ENCODE data around the gene SPTBN5. TPM values are rescaled to one million over a fixed set of nuclear protein-coding genes. Genes with fewer than 3 reads are reported as not detected.

SPTBN5 gene
- total RNA-seq, 1 donor from 2014 or later: 4.2 TPM

- no peak overlapping the region for H3K4me3 Mint-ChIP-seq
- H3K27me3 Mint-ChIP-seq: no peaks in the 10 kb centered on the region
- TF ChIP-seq, protein P1, sequence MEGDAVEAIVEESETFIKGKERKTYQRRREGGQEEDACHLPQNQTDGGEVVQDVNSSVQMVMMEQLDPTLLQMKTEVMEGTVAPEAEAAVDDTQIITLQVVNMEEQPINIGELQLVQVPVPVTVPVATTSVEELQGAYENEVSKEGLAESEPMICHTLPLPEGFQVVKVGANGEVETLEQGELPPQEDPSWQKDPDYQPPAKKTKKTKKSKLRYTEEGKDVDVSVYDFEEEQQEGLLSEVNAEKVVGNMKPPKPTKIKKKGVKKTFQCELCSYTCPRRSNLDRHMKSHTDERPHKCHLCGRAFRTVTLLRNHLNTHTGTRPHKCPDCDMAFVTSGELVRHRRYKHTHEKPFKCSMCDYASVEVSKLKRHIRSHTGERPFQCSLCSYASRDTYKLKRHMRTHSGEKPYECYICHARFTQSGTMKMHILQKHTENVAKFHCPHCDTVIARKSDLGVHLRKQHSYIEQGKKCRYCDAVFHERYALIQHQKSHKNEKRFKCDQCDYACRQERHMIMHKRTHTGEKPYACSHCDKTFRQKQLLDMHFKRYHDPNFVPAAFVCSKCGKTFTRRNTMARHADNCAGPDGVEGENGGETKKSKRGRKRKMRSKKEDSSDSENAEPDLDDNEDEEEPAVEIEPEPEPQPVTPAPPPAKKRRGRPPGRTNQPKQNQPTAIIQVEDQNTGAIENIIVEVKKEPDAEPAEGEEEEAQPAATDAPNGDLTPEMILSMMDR (conservative IDR thresholded peaks at IDR 0.05): no peak
- no peaks in the 10 kb centered on the region for H3K9me3 Mint-ChIP-seq
- H3K27ac Mint-ChIP-seq: no peak overlapping the region
- H3K36me3 Mint-ChIP-seq: peaks cover 5% of the 10 kb centered on the region
- no peaks in the 10 kb centered on the region for H3K4me1 Mint-ChIP-seq (ENCODE audit: unreplicated experiment)
- no peak for DNase-seq (ENCODE audit: extremely low spot score, unreplicated experiment)
Measured at GRCh38 chr15:41849204-41849603, 44.6 kb downstream of the SPTBN5 start.

- H3K27ac Mint-ChIP-seq: no peak overlapping the region
- TF ChIP-seq, protein P1 (conservative IDR thresholded peaks at IDR 0.05): no peak
- no peaks in the 10 kb centered on the region for H3K9me3 Mint-ChIP-seq
- DNase-seq (ENCODE audit: extremely low spot score, unreplicated experiment): no peak
- H3K4me1 Mint-ChIP-seq (ENCODE audit: unreplicated experiment): no peaks in the 10 kb centered on the region
- peaks cover 5% of the 10 kb centered on the region for H3K36me3 Mint-ChIP-seq
- H3K27me3 Mint-ChIP-seq: no peaks in the 10 kb centered on the region
- H3K4me3 Mint-ChIP-seq: no peak overlapping the region
Measured at GRCh38 chr15:41848631-41849030, 45.2 kb downstream of the SPTBN5 start.

DNA sequence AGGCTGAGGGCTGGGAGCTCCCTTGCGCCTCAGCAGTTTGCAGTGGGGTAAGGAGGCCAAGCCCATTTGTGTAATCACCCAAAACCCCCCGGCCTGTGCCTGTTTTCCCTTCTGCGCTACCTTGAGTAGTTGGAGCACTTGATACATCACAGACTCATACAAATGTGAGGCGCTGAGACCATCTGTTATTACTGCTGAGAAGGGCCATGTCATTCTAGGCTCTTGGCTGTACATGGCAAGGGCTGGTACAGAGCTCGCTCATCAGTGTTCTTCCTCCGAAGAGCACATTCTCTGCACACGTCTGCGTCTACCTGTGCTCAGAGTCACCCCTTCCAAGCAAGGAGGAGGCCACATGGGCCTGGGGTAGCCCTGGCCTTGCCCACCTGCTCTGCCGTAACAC is 45.9 kb downstream of the SPTBN5 start:
- DNase-seq (ENCODE audit: extremely low spot score, unreplicated experiment): no peak

DNA sequence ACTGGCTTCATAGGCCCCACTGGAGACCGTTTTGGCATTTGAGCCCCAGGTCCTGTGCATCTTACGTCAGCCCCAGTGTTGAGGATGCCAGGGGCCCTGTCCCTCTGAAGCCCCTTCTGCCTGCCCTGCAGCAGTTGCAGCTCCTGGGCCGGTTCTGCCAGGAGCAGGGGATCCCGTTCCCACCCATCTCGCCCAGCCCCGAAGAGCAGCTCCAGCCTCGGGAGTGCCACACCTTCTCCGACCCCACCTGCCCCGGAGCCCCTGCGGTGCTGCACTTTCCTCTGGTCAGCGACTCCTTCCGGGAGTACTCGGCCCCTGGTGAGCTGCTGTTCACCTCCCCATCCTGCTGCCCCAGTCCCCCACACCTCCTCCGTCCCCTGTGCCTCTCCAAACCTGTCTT is 46.6 kb downstream of the SPTBN5 start:
- Mint-ChIP-seq H3K4me3 (no peak overlapping the region), H3K27me3 (no peaks in the 10 kb centered on the region), H3K4me1 (ENCODE audit: unreplicated experiment) (no peaks in the 10 kb centered on the region), H3K27ac (no peak overlapping the region), H3K9me3 (no peaks in the 10 kb centered on the region), H3K36me3 (peaks cover 5% of the 10 kb centered on the region)
- TF ChIP-seq, protein P1 (conservative IDR thresholded peaks at IDR 0.05): no peak
- no peak for DNase-seq (ENCODE audit: extremely low spot score, unreplicated experiment)

More for the DNA sequence above, 45.9 kb downstream of the SPTBN5 start:
- H3K27ac Mint-ChIP-seq: no peak overlapping the region
- no peaks in the 10 kb centered on the region for H3K9me3 Mint-ChIP-seq
- TF ChIP-seq, protein P1 (conservative IDR thresholded peaks at IDR 0.05): no peak
- no peaks in the 10 kb centered on the region for H3K27me3 Mint-ChIP-seq
- peaks cover 5% of the 10 kb centered on the region for H3K36me3 Mint-ChIP-seq
- H3K4me3 Mint-ChIP-seq: no peak overlapping the region
- H3K4me1 Mint-ChIP-seq (ENCODE audit: unreplicated experiment): no peaks in the 10 kb centered on the region

- no peak for DNase-seq (ENCODE audit: extremely low spot score, unreplicated experiment)
- Mint-ChIP-seq H3K9me3 (no peaks in the 10 kb centered on the region), H3K27ac (no peak overlapping the region), H3K4me3 (no peak overlapping the region), H3K27me3 (no peaks in the 10 kb centered on the region), H3K36me3 (peaks cover 5% of the 10 kb centered on the region), H3K4me1 (ENCODE audit: unreplicated experiment) (no peaks in the 10 kb centered on the region)
- TF ChIP-seq, protein P1 (conservative IDR thresholded peaks at IDR 0.05): no peak
Measured at GRCh38 chr15:41844814-41845213, 49.0 kb downstream of the SPTBN5 start.

- H3K36me3 Mint-ChIP-seq: peaks cover 5% of the 10 kb centered on the region
- TF ChIP-seq, protein P1 (conservative IDR thresholded peaks at IDR 0.05): no peak
- no peaks in the 10 kb centered on the region for H3K27me3 Mint-ChIP-seq
- no peak for DNase-seq (ENCODE audit: extremely low spot score, unreplicated experiment)
- no peaks in the 10 kb centered on the region for H3K4me1 Mint-ChIP-seq (ENCODE audit: unreplicated experiment)
- H3K4me3 Mint-ChIP-seq: no peak overlapping the region
- H3K9me3 Mint-ChIP-seq: no peaks in the 10 kb centered on the region
- no peak overlapping the region for H3K27ac Mint-ChIP-seq
Measured at GRCh38 chr15:41843571-41843970, 50.3 kb downstream of the SPTBN5 start.
